HG03039 (cell line): ENCODE results near the gene XKR7.

Experiments used
- ATAC-seq: cut with Tn5 transposase; IDR thresholded peaks from one replicate; pipeline ENCODE4 v1.9.1; 2021; ENCODE audit warnings: mild to moderate bottlenecking, moderate library complexity; ENCODE audit not compliant: unreplicated experiment

XKR7 gene

DNA sequence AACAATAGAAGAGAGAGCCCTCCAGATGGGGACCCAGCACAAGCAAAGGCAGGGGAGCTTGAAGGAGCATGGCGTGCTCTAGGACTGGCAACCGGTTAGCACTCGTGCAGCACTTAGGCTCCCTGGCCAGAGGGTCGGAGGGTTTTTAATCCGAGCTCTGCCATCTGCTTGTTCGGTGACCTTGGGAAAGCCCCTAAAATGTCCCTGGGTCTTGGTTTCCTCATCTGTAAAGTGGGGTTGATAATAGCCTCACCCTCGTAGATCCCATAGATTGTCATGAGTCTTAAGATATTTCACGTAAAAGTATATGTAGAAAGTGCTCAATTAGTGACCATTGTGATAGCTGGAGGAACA is 67.5 kb downstream of the XKR7 start:
- no peak for ATAC-seq

DNA sequence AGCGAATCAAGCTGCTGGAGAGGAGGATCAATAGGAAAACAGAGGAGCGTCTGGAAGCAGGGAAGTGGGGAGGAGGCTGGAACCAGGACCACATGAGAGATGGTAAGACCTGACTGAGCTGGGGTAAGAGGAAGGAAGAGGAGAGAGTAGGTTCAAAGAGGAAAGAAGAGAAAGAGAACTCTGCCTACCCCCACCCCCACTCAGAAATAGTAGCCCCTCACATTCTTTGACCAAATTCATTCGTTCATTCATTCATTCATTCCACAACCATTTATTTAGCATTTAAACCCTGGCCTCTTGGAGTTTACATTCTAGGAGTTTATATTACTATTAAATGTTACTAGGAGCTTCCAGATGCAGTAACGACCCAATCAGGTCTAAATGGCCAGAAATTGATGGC is 68.3 kb downstream of the XKR7 start:
- ATAC-seq: no peak

DNA sequence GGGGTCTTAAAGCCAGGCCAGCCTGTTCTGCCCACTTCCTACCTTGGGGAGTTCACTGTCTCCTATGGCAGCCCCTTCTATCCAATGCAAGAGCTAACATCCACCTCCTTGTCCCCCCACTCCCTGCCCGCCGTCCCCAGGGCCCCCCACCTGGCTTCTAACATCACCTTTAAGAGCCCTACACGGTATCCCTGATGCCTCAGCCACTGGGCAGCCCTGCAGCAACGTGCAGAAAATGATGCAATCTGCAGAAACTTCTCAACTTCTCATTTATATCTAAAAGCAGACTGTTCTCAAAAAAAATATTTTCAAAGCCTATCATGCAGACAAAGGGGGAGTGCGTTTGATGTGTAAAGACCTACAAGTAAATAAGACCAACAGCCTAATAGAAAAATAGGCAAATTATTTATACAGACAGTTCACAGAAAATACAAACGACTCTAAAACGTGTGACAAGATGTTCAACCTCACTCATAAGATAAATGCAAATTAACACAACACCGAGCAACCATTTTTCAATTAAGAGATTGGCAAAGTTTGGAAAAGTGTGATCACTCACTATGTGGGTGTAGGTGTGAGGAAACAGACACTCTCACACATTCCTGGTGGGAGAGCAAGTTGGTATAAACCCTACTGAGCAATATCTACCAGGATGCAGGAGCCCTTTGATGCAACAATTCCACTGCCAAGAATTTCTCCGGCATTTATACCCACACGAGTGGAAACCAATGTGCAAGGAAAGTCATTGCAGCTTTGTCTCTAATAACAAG is 69.0 kb downstream of the XKR7 start:
- no peak for ATAC-seq

GRCh38 chr20:32037929-32038328 is 70.0 kb downstream of the XKR7 start:
- no peak for ATAC-seq

DNA sequence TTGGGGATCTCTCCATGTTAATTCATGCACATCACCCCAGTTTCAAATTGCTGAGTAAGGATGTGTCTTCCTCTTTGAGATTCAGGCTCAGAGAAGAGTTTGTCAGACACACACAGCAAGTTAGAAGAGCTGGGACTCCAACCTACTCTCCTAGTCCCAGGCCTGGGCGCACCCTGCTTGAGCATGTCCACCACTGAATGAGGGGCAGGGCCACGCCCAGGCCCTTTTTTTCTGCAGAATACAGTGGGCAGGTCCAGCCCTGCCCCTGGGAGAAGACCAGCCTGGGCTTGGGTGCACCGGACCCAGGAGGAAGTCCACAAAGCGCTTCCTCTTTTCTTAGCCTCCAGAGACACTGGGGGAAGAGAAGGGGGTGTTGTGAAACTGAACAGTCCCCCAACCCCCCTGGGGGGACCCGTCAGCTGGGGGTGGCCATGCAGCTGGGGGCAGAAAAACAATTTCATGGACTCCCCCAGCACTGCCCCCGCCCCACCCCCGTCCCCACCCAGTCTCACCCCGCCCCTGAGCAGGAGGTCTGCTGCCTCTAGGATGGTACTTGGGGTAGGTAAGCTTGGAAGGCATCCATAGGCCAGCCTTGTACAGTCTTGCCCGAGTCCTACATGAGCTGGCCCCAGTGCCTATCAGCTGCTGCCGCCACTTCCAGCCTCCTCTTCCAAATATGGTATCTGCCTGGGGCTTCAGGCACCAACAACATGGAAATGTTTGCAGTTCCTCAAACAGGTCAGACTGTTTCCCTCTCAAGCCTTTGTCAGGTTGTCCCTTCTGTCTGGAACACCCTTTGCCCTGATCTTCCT is 72.4 kb downstream of the XKR7 start:
- no peak for ATAC-seq

DNA sequence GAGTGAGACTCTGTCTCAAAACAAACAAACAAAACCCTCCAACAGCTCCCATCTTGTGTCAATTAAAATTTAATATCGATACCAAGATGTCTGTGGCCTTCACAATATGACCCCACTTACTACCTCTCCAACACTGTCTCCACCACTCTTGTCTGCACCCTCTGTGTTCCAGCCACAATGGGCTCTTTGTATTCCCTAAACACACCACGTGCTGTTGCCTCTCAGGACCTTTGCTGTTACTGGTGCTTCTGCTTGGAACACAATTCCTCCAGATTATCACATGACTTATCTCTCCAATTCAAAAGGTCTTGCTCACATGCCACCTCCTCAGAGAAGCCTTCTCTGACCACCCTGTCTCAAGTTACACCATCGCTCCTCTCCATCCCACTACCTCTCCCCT is 78.0 kb downstream of the XKR7 start:
- ATAC-seq: no peak

GRCh38 chr20:32050324-32050841 is 82.4 kb downstream of the XKR7 start:
- ATAC-seq: no peak

DNA sequence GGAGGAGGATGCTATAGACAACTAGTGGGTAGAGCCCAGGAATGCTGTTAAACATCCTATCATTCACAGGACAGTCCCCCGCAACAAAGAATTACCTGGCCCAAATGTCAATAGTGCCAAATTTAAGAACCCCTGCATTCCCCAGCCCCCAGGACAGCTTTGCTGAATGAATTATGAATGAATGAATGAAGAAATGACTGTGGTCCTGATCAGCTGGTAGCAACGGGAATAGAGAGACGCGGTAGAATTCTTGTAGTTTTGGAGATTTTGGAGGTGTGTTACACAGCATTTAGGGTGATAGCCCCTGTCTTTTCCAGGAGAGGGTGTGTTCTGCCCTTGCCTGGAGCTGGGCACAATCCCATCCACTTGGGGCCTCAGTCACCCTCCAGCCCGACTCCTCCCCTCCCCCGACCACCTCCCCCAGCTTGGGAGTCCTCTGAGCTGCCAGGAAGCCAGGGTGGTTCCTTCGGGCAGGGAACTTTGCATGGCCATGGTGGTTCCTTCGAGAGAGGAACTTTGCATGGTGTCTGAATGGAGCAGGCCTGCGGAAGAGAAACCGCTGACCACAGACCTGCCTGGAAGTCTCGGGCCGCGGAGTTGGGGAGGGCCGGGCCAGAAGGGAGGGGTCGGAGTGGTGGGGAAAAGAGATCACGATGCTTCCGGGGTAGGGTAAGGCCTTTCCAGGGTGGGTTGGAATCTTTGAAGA is 83.1 kb downstream of the XKR7 start:
- no peak for ATAC-seq

GRCh38 chr20:32051720-32052089 is 83.8 kb downstream of the XKR7 start:
- ATAC-seq: no peak

DNA sequence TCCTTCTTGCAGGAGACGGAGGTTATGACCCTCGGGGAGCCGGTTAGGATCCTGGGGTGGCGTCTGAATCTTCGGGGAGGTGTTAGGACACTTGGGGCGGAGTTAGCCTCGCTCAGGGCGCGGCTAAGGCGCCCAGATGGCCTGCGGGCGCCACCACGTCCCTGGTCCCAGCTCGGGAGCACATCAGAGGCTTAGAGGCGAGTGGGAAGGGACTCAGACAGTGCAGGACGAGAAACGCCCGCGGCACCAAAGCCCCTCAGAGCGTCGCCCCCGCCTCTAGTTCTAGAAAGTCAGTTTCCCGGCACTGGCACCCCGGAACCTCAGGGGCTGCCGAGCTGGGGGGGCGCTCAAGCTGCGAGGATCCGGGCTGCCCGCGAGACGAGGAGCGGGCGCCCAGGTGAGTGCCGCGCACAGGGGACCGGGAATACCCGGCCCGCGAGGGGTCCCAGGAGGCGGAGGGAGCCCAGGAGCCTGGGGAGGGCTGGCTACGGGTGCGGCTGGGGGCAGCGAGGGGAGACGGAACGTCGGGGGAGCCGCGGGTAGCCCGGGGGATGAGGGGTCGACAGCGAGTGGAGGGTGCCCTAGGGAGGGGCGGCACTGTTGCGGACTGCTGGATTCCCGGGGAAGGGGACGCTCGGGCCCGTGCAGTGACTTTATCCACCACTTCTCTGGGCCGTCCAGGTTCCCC is 84.3 kb downstream of the XKR7 start, which contains the start of gene HCK:
HCK (plus strand) TSS at position 153 of the 688 bp plus-strand sequence.
- ATAC-seq: peak; percentile 52

GRCh38 chr20:32052778-32053362 is 84.9 kb downstream of the XKR7 start:
- no peak for ATAC-seq
